HG02678 (cell line): ENCODE results near the gene CLDND2.

Experiments used
- ATAC-seq: cut with Tn5 transposase; IDR thresholded peaks from one replicate; pipeline ENCODE4 v1.9.1; 2021; ENCODE audit warnings: mild to moderate bottlenecking, moderate library complexity; ENCODE audit not compliant: unreplicated experiment

Gene CLDND2

GRCh38 chr19:51386882-51387520 lies 18.2 kb upstream of the CLDND2 start:
- no peak for ATAC-seq

GRCh38 chr19:51382004-51382403 lies 13.2 kb upstream of the CLDND2 start:
- ATAC-seq: no peak

DNA sequence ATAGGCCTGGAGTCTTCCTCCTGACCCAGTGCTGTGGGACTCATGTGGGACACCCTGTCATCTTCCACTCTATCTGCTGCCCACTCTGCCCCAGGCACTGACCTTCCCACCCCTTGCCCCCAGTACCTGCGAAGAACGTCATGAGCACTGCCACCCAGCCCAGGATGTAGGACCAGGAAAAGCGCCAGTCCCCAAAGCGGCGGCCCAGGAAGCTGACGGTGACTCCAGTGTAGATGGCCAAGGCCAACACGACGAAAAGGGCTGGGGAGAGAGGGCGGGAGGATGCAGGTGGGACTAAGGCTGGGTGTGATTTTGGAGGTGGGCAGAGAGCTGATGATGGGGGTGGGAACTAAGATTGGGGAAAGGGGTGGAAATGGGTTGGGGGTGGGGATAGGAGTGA lies 11.6 kb upstream of the CLDND2 start:
- no peak for ATAC-seq

GRCh38 chr19:51377422-51377821 lies 8.6 kb upstream of the CLDND2 start:
- ATAC-seq: no peak

DNA sequence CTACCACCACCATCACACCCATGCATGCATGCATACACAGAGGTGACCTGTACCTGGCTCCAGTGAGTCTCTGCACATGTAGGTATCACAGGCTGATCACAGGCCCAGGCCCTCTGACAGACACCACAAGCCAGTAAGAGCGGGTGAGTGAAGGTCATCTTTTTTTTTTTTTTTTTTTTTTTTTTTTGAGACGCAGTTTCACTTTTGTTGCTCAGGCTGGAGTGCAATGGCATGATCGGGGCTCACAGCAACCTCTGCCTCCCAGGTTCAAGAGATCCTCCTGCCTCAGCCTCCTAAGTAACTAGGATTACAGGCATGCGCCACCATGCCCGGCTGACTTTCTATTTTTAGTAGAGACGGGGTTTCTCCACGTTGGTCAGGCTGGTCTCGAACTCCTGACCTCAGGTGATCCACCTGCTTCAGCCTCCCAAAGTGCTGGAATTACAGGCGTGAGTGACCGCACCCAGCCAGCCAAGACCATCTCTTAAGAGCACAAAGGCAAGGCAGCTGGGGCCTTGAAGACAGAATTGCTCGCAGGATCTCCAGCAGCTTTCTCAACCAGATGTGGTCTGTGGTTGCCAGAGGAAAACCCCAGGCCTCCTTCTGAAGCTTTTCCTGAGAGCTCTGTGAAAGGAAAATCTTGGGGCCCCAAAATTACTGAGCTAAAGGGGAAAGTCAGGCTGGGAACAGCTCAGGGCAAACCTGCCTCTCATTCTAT lies 6.9 kb upstream of the CLDND2 start:
- ATAC-seq: no peak

DNA sequence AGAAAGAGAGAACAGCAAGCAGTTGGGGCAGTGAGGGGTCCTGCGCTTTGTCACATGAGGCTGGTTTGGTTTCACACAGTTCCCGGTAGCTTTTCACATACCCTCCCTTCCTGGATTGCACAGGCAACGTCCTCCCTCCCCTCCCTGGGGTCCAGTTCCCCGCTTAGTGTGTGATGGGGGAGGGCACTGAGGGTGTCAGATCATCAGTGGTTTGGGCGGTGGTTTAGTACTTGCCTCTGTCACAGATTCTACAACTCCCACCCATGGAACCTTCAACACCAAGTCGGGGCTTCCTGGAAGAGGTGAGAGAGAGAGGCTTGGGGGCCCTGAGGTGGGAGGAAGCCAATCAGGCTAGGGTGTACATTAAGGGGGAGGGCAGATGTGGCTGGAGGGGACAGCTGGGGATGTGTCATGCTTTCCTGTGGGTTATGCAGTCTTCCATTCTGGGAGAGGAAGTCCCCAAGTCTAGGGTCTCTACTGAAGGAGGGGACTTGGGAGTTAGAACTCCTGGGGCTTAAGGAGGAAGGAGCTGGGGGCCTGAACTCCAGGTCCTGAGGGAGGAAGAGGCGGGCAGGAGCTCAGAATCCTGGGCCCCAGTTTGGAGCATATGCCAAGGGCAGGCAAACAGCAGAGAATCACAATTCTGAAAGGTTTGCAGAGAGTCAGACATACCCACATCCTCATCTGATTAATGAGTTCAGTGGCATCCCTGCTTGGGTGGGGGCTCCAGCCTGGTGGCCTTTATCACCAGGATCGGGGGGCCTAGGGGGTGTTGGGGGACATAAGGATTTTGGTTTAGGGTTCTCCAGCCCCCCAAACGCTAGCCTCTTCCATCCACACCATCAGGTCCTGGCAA lies 4.1 kb upstream of the CLDND2 start, which contains the start of gene NKG7:
Gene NKG7 (minus strand): TSS at position 6 of the 856 bp plus-strand sequence. CDS start 119 bp downstream, outside the sequence.
- peak; percentile 39 for ATAC-seq

DNA sequence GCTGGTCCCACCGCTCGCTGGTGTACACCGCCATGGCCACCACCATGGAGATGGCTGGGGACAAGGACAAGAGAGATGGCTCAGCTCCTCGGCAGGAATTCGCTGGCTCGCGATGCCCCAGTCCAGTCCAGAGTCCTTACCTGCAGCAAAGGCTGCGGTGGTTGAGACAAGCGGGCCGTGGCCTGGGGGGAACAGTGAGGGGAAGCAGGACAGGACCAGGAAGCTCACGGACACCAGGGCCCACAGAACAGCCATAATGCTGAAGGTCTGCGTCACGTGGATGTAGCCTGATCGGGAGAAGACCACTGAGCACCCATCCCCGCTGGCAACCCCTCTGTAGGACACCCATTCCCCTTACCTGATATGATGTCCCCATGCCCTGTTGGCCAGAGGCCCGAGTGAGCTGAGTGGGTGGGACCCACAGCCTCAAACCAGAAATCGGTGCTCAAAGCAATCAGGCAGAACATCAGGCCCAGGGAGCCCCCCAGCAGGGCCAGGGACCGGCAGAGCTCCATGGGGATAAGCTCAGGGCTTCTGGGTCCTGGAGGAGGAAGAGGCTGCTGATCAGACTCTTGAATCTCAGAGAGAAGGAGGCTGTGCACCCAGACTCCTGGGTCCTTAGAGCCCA lies 3.3 kb upstream of the CLDND2 start:
- no peak for ATAC-seq

GRCh38 chr19:51371186-51371690 lies 2.4 kb upstream of the CLDND2 start:
- ATAC-seq: no peak

DNA sequence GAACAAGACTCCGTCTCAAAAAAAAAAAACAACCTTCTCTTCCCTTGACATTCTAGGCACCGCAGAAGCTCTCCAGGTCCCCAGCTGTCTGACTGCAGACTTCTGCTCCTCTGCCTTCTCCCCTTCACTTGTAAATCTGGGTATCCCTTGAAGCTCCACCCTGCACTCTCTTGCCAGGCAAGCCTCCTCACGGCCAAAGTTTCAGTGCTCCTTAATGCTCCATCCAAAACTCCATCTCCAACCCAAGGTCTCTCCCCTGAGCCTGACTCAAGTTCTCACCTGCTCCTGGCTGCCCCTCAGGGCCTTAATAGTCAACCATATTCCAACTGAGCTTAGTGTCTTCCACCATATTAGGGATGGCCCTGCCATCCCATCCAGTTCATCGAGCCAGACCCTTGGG lies 1.4 kb upstream of the CLDND2 start:
- no peak for ATAC-seq

GRCh38 chr19:51367565-51368365 lies 1.0 kb downstream of the CLDND2 start:
- ATAC-seq: peak; percentile 77

- ATAC-seq: no peak
Observed at GRCh38 chr19:51367255-51367564, 1.6 kb downstream of the CLDND2 start.

DNA sequence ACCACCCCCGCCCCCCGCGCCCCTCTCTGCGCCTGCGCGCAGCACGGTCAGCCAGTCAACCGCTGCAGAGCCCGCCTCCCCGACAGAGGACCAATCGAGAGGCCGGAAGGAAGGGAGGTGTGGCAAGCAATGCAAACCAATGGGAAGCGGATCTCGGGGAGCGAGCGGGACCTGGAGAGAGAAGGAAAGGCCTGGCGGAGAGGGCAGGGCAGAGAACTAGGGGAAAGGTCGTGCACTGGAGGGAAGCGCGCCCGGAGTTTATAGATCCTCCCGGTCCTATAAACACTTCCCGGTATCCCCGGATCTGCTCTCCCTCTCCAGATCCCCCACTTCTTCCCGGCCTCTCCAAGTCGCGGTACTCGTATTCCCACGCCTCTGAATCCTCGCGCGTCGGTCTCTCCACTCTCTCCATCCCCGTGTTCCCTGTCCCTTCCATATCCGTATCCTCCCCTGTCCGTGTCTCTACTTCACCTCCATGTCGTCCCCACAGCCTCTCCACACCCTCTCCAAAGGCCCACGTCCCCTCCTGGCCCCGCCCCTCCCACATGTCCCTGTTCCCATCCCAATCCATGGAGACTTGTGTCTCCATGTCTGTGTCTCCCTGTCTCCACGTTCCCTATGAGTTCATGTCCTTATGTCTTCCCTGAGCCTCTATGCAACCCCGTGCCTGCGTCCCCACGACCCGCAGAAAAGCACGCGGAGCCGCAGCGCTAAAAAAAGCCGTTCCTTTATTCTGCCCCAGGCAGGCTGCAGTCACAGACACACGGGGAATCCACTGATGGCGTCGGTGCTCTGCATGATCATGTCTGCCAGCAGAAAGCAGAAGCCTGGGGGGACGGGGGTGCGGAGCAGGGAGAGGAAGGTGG lies 2.2 kb downstream of the CLDND2 start:
- peak; percentile 52 for ATAC-seq

- no peak for ATAC-seq
Observed at GRCh38 chr19:51365965-51366388, 2.8 kb downstream of the CLDND2 start, which contains the start of gene ETFB. TSS of gene ETFB (minus strand) at chr19:51366388. CDS start at chr19:51366326, 62 bp downstream.

DNA sequence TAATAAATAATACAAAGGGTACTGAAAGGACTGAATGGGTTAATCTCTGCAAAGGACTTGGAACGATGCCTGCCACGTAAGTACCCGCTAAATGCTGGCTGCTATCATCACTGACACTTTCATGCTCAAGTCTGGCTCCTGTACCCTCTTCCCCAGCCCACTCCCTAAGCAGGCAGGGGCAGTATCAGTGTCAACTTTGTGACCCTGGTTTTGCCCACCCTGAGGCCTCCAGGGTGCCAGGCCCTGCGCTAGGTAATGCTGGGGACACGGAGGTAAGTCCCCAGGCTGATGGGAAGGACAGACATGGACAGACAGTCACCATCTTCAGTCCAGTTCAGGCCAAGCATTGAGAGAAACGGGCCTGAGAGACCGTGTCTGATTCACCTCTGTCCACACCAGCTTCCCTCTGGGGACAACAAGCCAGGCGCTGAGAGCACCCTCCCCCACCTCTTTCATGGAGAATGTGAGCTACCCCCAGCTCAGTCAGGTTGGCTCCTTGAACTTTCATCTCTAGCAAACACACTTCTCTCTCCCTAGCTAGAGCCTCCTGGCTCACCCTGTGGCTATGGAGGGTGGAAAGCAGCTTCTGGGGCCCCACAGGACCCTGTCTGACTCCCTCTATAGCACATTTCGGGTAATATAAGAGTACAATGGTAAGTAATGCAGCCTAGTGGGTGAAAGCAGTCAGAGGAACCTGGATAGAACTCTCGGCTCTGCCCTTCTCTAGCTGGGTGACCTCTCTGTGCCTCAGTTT lies 3.4 kb downstream of the CLDND2 start:
- no peak for ATAC-seq

DNA sequence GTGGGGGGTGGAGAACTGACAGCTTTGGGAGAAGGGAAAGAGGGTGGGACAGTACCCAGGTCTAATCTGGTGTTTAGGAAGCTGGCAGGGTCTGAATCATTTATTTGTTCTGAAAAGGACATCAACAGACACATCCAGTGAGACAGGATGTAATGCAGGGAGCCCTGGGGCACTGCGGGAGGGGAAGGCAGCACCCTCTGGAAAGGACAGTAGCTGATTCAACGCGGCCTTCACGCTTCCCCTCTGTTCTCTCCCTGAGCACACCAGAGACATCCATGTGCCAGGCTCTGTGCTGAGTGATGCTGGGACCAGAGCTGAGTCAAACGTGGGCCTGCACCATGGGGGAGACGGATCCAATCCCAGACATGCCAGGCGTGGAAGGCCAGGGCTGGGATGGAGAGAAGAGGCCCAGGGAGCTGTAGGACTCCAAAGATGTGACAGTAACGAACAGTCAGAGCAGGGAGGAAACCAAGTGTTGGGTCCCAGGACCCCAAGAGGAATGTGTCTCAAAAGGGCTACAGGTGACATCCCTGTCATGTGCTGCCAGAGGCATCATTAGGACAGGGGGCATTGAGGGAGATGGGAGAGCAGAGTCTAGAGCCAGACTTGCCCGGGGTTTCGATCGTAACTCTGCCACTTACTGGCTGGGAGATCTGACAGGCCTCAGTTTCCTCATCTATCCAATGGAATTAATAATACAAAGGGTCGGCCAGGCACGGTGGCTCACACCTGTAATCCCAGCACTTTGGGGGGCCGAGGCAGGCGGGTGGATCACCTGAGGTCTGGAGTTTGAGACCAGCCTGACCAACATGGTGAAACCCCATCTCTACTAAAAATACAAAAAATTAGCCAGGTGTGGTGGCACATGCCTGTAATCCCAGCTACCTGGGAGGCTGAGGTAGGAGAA lies 4.3 kb downstream of the CLDND2 start:
- ATAC-seq: no peak

DNA sequence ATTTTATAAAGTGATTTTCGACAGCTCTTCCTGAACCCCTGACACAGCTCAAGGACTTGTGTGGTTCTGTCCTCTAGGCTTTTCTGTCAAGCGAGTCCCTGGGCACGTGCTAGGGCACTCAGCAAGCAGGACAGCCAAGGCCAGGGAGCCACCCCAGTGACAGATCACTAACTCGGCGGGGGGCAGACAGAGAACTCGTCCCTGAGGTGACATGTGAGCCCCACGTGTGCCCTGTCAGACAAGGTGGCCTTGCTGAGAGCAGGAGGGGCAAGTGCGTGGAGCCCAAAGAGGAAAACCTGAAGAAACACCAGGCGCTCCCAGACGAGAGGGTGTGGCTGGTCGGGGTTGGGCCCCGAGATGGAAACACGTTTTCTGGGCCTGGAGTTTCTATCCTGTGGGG lies 7.6 kb downstream of the CLDND2 start:
- ATAC-seq: no peak

DNA sequence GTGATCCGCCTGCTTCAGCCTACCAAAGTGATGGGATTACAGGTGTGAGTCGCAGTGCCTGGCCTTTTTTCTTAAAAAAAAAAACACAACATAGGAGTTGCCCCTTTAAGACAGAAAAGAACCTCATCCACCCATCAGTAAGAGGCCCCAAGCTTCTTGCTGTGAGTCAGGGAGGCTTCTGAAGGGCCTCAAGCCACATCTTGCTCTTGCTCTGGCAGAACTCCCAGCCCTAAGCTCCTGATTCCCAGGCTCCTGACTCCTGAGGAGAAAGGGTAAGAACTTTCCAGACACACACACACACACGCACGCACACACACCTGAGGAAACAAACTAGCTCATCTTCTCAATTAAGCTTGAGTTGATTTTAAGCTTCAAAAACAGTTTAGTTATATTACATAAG lies 9.5 kb downstream of the CLDND2 start:
- no peak for ATAC-seq
